Sigmoid colon (tissue), 7 donors: Measurements from ENCODE around the gene AATF. TPM values are rescaled to one million over a fixed set of nuclear protein-coding genes. Genes with fewer than 3 reads are reported as not detected.

Experiments
- DNase-seq: peaks from one replicate; pipeline ENCODE4 v3.0.0-alpha.2; 2019
- H3K27ac ChIP-seq, 4 donors: fragments of 200-600 bp; sonication (generic); one replicate each; pipeline ENCODE4 v1.5.1; 2016 to 2019; ENCODE audit warnings: mild to moderate bottlenecking in 1 of 4
- H3K27me3 ChIP-seq, 3 donors: fragments of 200-600 bp; sonication (generic); one replicate each; pipeline ENCODE4 v1.5.1; 2019; ENCODE audit warnings: mild to moderate bottlenecking in 1 of 3
- H3K36me3 ChIP-seq, 4 donors: fragments of 200-600 bp; sonication (generic); one replicate each; pipeline ENCODE4 v1.5.1; 2016 to 2019
- H3K4me1 ChIP-seq, 4 donors: fragments of 200-600 bp; sonication (generic); one replicate each; pipeline ENCODE4 v1.5.1; 2017 to 2019
- H3K4me3 ChIP-seq, 4 donors: fragments of 200-600 bp; sonication (generic); one replicate each; pipeline ENCODE4 v1.5.1; 2017 to 2019; ENCODE audit warnings: mild to moderate bottlenecking in 2 of 4, moderate library complexity in 1 of 4
- H3K9me3 ChIP-seq, 4 donors: fragments of 200-600 bp in 3 of 4; sonication (generic) in 3 of 4; one replicate each; pipeline versions ENCODE4 v1.5.1 to v1.6.1; 2013 to 2019
- CTCF ChIP-seq, 4 experiments: fragments of 450-650 bp in 3 of 4; fragments of 200-600 bp in 1 of 4; IDR thresholded peaks; one replicate each; pipeline ENCODE4 v1.5.1; 2016 to 2019; ENCODE audit warnings: antibody characterized with exemption in 4 of 4, mild to moderate bottlenecking in 3 of 4, moderate library complexity in 2 of 4
- EP300 ChIP-seq, 4 donors: sonication (generic); formaldehyde crosslinking; IDR thresholded peaks; one replicate each; pipeline ENCODE4 v1.6.1; 2017; ENCODE audit warnings: antibody characterized with exemption in 4 of 4
- POLR2A ChIP-seq, 2 donors: fragments of 450-650 bp; IDR thresholded peaks; one replicate each; pipeline ENCODE4 v1.6.1; 2016; ENCODE audit warnings: antibody characterized with exemption in 2 of 2, mild to moderate bottlenecking in 2 of 2, moderate library complexity in 2 of 2
- POLR2AphosphoS5 ChIP-seq, 4 donors: sonication (generic); formaldehyde crosslinking; IDR thresholded peaks; one replicate each; pipeline ENCODE4 v1.6.1; 2017; ENCODE audit warnings: antibody characterized with exemption in 4 of 4
- WGBS, 2 donors: extraction: QIAGEN DNeasy Blood & Tissue Kit; methylation state at CpG; one replicate each; pipeline ENCODE4 v1.1.7; 2013; 5-methylcytosine and 5-hydroxymethylcytosine counted together
- intact Hi-C: fragments of 100-400 bp; cut with DNase I; formaldehyde crosslinking; loops from one replicate; pipeline ENCODE4 v1.15.1; 2023
- polyA plus RNA-seq, 3 donors: library from polyadenylated mRNA; stranded (reverse); fragments of 200-250 nt; gene quantifications; one replicate each; pipeline ENCODE4 v1.2.3, GENCODE V29; 2013
- total RNA-seq, 4 donors: library from RNA; depleted of rRNA; stranded (reverse); fragments of >200 nt; gene quantifications; one replicate each; pipeline ENCODE4 v1.1.0, GENCODE V29; 2016
- donor health status: healthy with polysubstance abuse.
- donor health status: Bipolar disorder and iron deficiency.
- donor health status: healthy.

AATF gene
- total and polyA plus RNA-seq, 7 donors, result 27.6 to 38.3 (median 33.2) TPM

GRCh38 chr17:36919407-36919968 lies 29.3 kb upstream of the AATF start:
- H3K27ac ChIP-seq, result no peak overlapping the region
- WGBS, 2 donors, result 76% methylated on average over 7 of the region's 7 CpGs
- H3K4me3 ChIP-seq, result no peak overlapping the region
- no peak for TF ChIP-seq EP300 (IDR thresholded peaks at IDR 0.05)
- no peak for TF ChIP-seq POLR2AphosphoS5 (IDR thresholded peaks at IDR 0.05)
- no peak for TF ChIP-seq POLR2A (IDR thresholded peaks at IDR 0.05)
- TF ChIP-seq CTCF (IDR thresholded peaks at IDR 0.05), result no peak
- intact Hi-C loops, result no loop called here
- no peak for DNase-seq
- no peaks in the 10 kb centered on the region for H3K4me1 ChIP-seq
- H3K9me3 ChIP-seq, result no peaks in the 10 kb centered on the region
- peaks cover 9 to 52% (median 29%) of the 10 kb centered on the region in 3 donors for H3K27me3 ChIP-seq
- H3K36me3 ChIP-seq, result no peaks in the 10 kb centered on the region

DNA sequence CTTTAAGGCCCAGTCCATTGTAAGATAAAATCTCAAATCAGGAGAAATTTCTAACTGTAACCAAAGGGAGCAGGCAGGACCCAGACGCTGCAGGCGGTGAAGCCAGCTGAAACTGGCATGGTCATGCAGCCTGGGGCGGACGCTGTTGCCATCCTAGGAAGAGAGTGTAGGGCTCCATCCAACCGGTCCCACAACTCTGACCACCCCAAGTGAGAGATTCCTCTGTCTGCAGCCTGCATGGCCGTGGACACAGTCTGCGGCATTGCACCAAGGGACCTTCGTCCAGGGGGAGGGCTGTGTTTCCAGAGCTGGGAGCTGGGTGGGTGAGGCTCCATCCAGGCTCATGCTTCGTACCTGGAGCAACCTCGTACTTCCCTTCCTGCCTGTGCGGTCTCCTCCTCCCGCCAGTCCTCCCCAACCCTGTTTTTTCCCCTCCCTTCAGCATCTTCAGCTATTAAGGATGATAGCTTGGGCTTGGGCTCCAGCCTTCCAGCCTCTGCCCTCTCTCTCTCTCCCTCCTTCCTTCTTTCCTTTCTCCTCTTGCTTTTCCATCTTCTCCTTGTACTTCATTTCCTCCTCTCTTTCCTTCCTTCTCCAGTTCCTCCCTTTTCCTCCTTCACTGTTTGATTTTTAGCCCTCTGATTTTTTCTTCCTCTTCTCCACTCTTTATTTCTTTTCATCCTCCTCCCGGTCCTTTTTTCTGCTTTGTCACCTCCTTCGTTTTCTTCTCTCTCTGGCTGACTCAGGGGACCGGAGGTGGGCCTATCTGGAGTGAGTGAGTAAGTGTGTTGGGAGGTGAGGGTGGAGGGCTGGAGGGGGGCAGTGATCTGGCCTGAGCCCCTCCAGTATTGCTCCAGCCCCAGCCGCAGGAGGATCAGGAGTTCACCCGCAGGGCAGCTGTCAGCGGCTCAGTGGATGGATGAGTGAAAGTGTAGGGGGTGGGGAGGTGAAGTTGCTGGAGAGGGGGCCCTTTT lies 28.4 kb upstream of the AATF start:
- TF ChIP-seq CTCF (IDR thresholded peaks at IDR 0.05) (no peak), POLR2AphosphoS5 (IDR thresholded peaks at IDR 0.05) (no peak), EP300 (IDR thresholded peaks at IDR 0.05) (no peak), POLR2A (IDR thresholded peaks at IDR 0.05) (no peak)
- Histone ChIP-seq H3K36me3 (no peaks in the 10 kb centered on the region), H3K27me3 (peaks cover 9 to 59% (median 31%) of the 10 kb centered on the region in 3 donors), H3K4me3 (no peak overlapping the region), H3K9me3 (no peaks in the 10 kb centered on the region), H3K4me1 (no peaks in the 10 kb centered on the region), H3K27ac (no peak overlapping the region)
- DNase-seq, result no peak
- intact Hi-C loops, result no loop called here
- WGBS, 2 donors, result 34 to 46% methylated on average over 18 of the region's 18 CpGs

GRCh38 chr17:36921095-36921851 lies 27.5 kb upstream of the AATF start:
- TF ChIP-seq EP300 (IDR thresholded peaks at IDR 0.05) (no peak), POLR2AphosphoS5 (IDR thresholded peaks at IDR 0.05) (no peak)
- H3K27ac ChIP-seq, result no peak overlapping the region
- H3K4me1 ChIP-seq, result no peaks in the 10 kb centered on the region
- DNase-seq, result no peak
- peaks cover 9 to 62% (median 35%) of the 10 kb centered on the region in 3 donors for H3K27me3 ChIP-seq
- WGBS, 2 donors, result 75 to 80% methylated on average over 7 of the region's 7 CpGs
- H3K36me3 ChIP-seq, result no peaks in the 10 kb centered on the region
- intact Hi-C loops, result no loop called here
- H3K9me3 ChIP-seq, result no peaks in the 10 kb centered on the region
- H3K4me3 ChIP-seq, result no peak overlapping the region

GRCh38 chr17:36922175-36922574 lies 26.6 kb upstream of the AATF start:
- H3K27ac ChIP-seq, result no peak overlapping the region
- DNase-seq, result no peak
- no peaks in the 10 kb centered on the region for H3K9me3 ChIP-seq
- H3K4me1 ChIP-seq, result no peaks in the 10 kb centered on the region
- TF ChIP-seq POLR2A (IDR thresholded peaks at IDR 0.05) (no peak), CTCF (IDR thresholded peaks at IDR 0.05) (no peak), EP300 (IDR thresholded peaks at IDR 0.05) (no peak), POLR2AphosphoS5 (IDR thresholded peaks at IDR 0.05) (no peak)
- H3K4me3 ChIP-seq, result no peak overlapping the region
- intact Hi-C loops, result no loop called here
- peaks cover 10 to 69% (median 35%) of the 10 kb centered on the region in 3 donors for H3K27me3 ChIP-seq
- no peaks in the 10 kb centered on the region for H3K36me3 ChIP-seq

DNA sequence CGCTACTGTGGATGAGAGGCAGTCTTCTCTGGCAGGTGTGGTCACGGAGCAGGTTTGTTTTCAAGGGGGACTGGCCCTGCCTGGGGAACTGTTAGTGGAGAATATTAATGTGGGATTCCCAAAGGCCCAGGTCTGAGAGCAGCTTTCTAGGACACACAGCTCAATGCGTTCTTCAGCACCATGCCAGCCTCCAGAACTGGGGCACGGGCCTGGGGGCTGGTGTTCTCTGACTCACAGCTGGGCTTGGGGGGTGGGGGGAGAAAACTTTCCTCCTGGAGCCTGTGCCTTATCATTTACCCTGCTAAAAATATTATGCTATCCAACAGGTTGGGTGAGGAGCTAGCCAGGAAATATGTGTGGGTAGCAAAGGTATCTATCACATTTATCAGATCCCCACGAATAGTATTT lies 24.9 kb upstream of the AATF start:
- WGBS, 2 donors, result 83% methylated on average over 5 of the region's 5 CpGs
- intact Hi-C loops, result no loop called here
- H3K9me3 ChIP-seq, result no peaks in the 10 kb centered on the region

More for the DNA sequence above, 24.9 kb upstream of the AATF start:
- H3K4me3 ChIP-seq, result no peak overlapping the region
- TF ChIP-seq POLR2AphosphoS5 (IDR thresholded peaks at IDR 0.05), result no peak
- TF ChIP-seq CTCF (IDR thresholded peaks at IDR 0.05), result no peak
- no peak for TF ChIP-seq POLR2A (IDR thresholded peaks at IDR 0.05)
- TF ChIP-seq EP300 (IDR thresholded peaks at IDR 0.05), result no peak
- H3K27me3 ChIP-seq, result peaks cover 16 to 77% (median 50%) of the 10 kb centered on the region in 3 donors
- no peak for DNase-seq
- H3K36me3 ChIP-seq, result no peaks in the 10 kb centered on the region
- no peak overlapping the region for H3K27ac ChIP-seq
- no peaks in the 10 kb centered on the region for H3K4me1 ChIP-seq
